Small intestine (tissue), 16 donors: Measurements from ENCODE around the gene NT5C1B. TPM values are rescaled to one million over a fixed set of nuclear protein-coding genes. Genes with fewer than 3 reads are reported as not detected.
"Not testable (repeated sequence)": the region's sequence is repeated elsewhere in the genome, so short reads cannot be mapped to it uniquely, and the experiment has no call there.

Experiments
- DNase-seq, 2 donors: peaks; one replicate each; pipeline versions ENCODE4 v3.0.0 to v3.0.0-alpha.2; 2013
- FAIRE-seq: peaks from 2 replicates; lab custom pipeline; 2012; peaks lifted over from hg19 to GRCh38; lab: Jason Lieb, UNC
- H3K27ac ChIP-seq, 3 donors: one replicate each; pipeline ENCODE4 v1.5.1; 2013; ENCODE audit warnings: low read length in 2 of 3, mild to moderate bottlenecking in 2 of 3, control low read depth in 1 of 3, inconsistent platforms in 1 of 3, low read depth in 1 of 3, moderate library complexity in 1 of 3
- H3K27me3 ChIP-seq, 3 donors: one replicate each; pipeline ENCODE4 v1.6.1; 2013; ENCODE audit warnings: low read length in 3 of 3, inconsistent platforms in 1 of 3; ENCODE audit not compliant: control insufficient read depth in 3 of 3, insufficient read depth in 3 of 3
- H3K36me3 ChIP-seq, 3 donors: one replicate each; pipeline ENCODE4 v1.6.1; 2013; ENCODE audit warnings: low read length in 3 of 3, inconsistent platforms in 1 of 3, low read depth in 1 of 3, mild to moderate bottlenecking in 1 of 3, moderate library complexity in 1 of 3; ENCODE audit not compliant: control insufficient read depth in 3 of 3, insufficient read depth in 2 of 3
- H3K4me1 ChIP-seq, 3 donors: one replicate each; pipeline ENCODE4 v1.6.1; 2013; ENCODE audit warnings: low read length in 2 of 3, inconsistent platforms in 1 of 3, low read depth in 1 of 3, mild to moderate bottlenecking in 1 of 3, moderate library complexity in 1 of 3; ENCODE audit not compliant: control insufficient read depth in 3 of 3, insufficient read depth in 2 of 3
- H3K4me3 ChIP-seq, 3 donors: one replicate each; pipeline ENCODE4 v1.5.1; 2013; ENCODE audit warnings: low read length in 3 of 3, control low read depth in 1 of 3, inconsistent platforms in 1 of 3, low read depth in 1 of 3, mild to moderate bottlenecking in 1 of 3, moderate library complexity in 1 of 3
- H3K9me3 ChIP-seq, 2 donors: one replicate each; pipeline ENCODE4 v1.6.1; 2013; ENCODE audit warnings: low read depth in 1 of 2, low read length in 1 of 2; ENCODE audit not compliant: control insufficient read depth in 2 of 2, insufficient read depth in 1 of 2
- WGBS, 3 donors: extraction: QIAGEN DNeasy Blood & Tissue Kit; methylation state at CpG; one replicate each; pipeline ENCODE4 v1.1.7; 2013; 5-methylcytosine and 5-hydroxymethylcytosine counted together
- long read RNA-seq, 10 donors: transcript quantifications; one replicate each; lab custom pipeline, GENCODE V29; 2026
- polyA plus RNA-seq, 4 donors: library from polyadenylated mRNA; stranded (reverse) in 3 of 4; unstranded in 1 of 4; fragments of 200-250 nt in 3 of 4; fragments of 120-200 nt in 1 of 4; gene quantifications; one replicate each; pipeline versions ENCODE4 v1.2.1 to v1.2.3, GENCODE V29; 2013
- donor health status: healthy with polysubstance abuse.
- donor health status: control.
- donor health status: control.
- donor health status: Bipolar disorder and iron deficiency.
- donor health status: healthy.

Gene NT5C1B
- under 1 TPM in 1 of 4 donors, not detected in 3; 0.78 TPM for polyA plus RNA-seq
- long read RNA-seq, donor 1, result 0 reads
- long read RNA-seq, donor 2, result 0 reads
- long read RNA-seq, donor 3, result 0 reads
- long read RNA-seq, donor 4, result 0 reads
- long read RNA-seq, donor 5, result 0 reads
- long read RNA-seq, donor 6, result 0 reads
- long read RNA-seq, donor 7, result 0 reads
- long read RNA-seq, donor 8, result 0 reads
- long read RNA-seq, donor 9, result 0 reads
- long read RNA-seq, donor 10, result 0 reads

DNA sequence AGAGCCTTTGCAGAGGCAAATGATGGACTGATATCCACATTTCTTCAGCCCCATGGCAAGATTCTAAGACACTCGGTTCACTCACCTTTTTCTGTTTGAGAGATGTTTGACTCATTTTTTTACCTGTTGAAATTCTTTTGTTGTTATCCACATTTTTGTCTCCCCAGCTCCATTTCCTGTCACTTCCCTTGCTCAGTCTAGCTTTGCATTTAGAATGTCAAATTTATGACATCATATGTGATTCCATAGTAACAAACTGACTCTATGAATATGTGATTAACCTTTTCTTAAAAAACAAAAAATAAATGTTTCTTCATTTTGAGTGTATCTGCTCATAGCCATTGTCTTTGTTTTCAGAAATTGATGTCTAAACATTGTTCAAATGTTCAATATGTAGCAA, at the start of gene NT5C1B:
NT5C1B (minus strand) TSS at position 216 of the 400 bp plus-strand sequence; CDS start at position 115, 101 bp downstream.
- DNase-seq (no peak), FAIRE-seq (no peak)
- H3K27ac ChIP-seq, result no peak within 1 kb of the TSS
- no peak within 1 kb of the TSS for H3K4me3 ChIP-seq
- H3K4me1 ChIP-seq, result no peaks in the 10 kb centered on the region
- H3K36me3 ChIP-seq, result peaks cover 0 to 7% (median 0%) of the 10 kb centered on the region in 3 donors
- no peaks in the 10 kb centered on the region for H3K27me3 ChIP-seq
- H3K9me3 ChIP-seq, result peaks cover 0 to 14% of the 10 kb centered on the region in 2 donors
- 87 to 95% (median 92%) methylated on average over 1 of the region's 1 CpG for WGBS, 3 donors

- no peak overlapping the region for H3K4me3 ChIP-seq
- 60 to 81% (median 77%) methylated on average over 1 of the region's 1 CpG for WGBS, 3 donors
- peaks cover 0 to 5% (median 0%) of the 10 kb centered on the region in 3 donors for H3K36me3 ChIP-seq
- peaks cover 0 to 10% of the 10 kb centered on the region in 2 donors for H3K9me3 ChIP-seq
- no peaks in the 10 kb centered on the region for H3K27me3 ChIP-seq
- no peak for DNase-seq
- FAIRE-seq, result no peak
- H3K27ac ChIP-seq, result no peak overlapping the region
- H3K4me1 ChIP-seq, result no peaks in the 10 kb centered on the region
Observed at GRCh38 chr2:18637196-18637595, 47.8 kb upstream of the NT5C1B start.

DNA sequence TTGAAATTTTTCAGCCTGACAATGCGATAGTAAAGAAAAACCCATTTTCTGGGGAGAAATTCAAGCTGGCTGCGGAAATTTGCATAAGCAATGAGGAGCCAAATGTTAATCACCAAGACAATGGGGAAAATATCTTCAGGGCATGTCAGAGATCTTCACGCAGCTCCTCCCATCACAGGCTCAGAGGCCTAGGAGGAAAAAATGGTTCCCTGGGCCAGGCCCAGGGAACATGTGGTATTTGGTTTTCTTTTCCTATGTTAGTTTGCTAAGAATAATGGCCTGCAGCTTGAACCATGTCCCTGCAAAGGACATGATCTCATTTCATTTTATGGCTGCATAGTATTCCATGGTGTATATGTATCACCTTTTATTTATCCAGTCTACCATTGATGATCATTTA, 43.3 kb upstream of the NT5C1B start:
- FAIRE-seq, H3K4me1 ChIP-seq, H3K4me3 ChIP-seq, H3K27me3 ChIP-seq, H3K36me3 ChIP-seq, DNase-seq, H3K27ac ChIP-seq: not testable (repeated sequence)
- H3K9me3 ChIP-seq, result peaks cover 0 to 12% of the 10 kb centered on the region in 2 donors
- WGBS, 3 donors, result 90 to 97% (median 93%) methylated on average over 3 of the region's 3 CpGs

GRCh38 chr2:18630941-18631340, 41.6 kb upstream of the NT5C1B start:
- no peak overlapping the region for H3K4me3 ChIP-seq
- H3K27ac ChIP-seq, result no peak overlapping the region
- no peak for DNase-seq
- H3K27me3 ChIP-seq, result no peaks in the 10 kb centered on the region
- no peaks in the 10 kb centered on the region for H3K4me1 ChIP-seq
- peaks cover 0 to 12% of the 10 kb centered on the region in 2 donors for H3K9me3 ChIP-seq
- FAIRE-seq, result no peak
- no peaks in the 10 kb centered on the region for H3K36me3 ChIP-seq

DNA sequence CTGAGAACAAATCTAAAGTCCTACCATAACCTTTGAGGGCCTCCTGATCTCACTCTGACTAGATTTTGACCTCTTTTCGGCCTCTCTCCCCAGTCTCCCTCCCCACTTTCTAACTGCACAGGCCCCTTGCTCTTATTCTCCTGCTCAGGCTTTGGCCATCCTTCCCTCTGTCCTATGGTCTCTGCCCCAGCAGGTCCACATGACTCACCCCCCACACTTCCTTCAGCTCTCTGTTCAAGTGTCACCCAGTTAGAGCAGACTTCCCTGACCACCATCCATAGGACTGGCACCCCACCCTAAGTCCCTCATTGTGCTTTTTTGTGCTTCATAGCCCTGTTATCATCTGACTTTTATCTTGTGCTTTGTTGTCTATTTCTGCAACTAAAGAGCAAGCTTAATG, 41.2 kb upstream of the NT5C1B start:
- H3K27ac ChIP-seq, result no peak overlapping the region
- no peaks in the 10 kb centered on the region for H3K27me3 ChIP-seq
- no peaks in the 10 kb centered on the region for H3K4me1 ChIP-seq
- FAIRE-seq (no peak), DNase-seq (no peak)
- H3K4me3 ChIP-seq, result no peak overlapping the region
- 82 to 94% (median 82%) methylated on average over 1 of the region's 1 CpG for WGBS, 3 donors
- H3K9me3 ChIP-seq, result peaks cover 0 to 12% of the 10 kb centered on the region in 2 donors
- H3K36me3 ChIP-seq, result no peaks in the 10 kb centered on the region

GRCh38 chr2:18630101-18630500, 40.7 kb upstream of the NT5C1B start:
- no peaks in the 10 kb centered on the region for H3K4me1 ChIP-seq
- peaks cover 0 to 12% of the 10 kb centered on the region in 2 donors for H3K9me3 ChIP-seq
- no peak overlapping the region for H3K4me3 ChIP-seq
- no peaks in the 10 kb centered on the region for H3K27me3 ChIP-seq
- DNase-seq (no peak), FAIRE-seq (no peak)
- H3K36me3 ChIP-seq, result no peaks in the 10 kb centered on the region
- H3K27ac ChIP-seq, result no peak overlapping the region

- no peak for FAIRE-seq
- WGBS, 3 donors, result 67 to 86% (median 82%) methylated on average over 2 of the region's 2 CpGs
Observed at GRCh38 chr2:18626958-18627650, 37.7 kb upstream of the NT5C1B start.

DNA sequence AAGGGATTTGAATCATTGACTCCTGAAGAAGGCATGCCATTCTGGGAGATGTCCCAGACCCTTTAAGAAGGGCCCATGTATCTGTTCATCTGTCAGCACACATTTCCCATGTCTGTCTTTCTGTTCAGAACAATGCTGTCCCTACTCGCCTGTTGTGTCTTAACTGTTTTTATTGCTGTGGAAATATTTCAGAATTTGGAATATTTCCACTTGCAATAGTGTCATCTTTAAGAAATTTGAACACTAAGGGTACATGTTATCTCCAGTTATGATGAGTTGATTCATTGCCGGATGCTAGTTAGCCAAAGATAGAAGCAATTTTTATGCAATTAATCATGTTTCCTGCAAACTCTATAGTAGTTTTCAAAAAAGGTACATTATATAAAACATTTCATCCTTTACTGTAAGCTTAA, 36.9 kb upstream of the NT5C1B start:
- Histone ChIP-seq H3K36me3 (no peaks in the 10 kb centered on the region), H3K27me3 (no peaks in the 10 kb centered on the region), H3K27ac (no peak overlapping the region), H3K4me3 (no peak overlapping the region), H3K9me3 (no peaks in the 10 kb centered on the region), H3K4me1 (no peaks in the 10 kb centered on the region)
- 75 to 88% (median 86%) methylated on average over 2 of the region's 2 CpGs for WGBS, 3 donors
- FAIRE-seq, result no peak
- DNase-seq, result no peak

More at GRCh38 chr2:18626958-18627650, 37.7 kb upstream of the NT5C1B start:
- H3K36me3 ChIP-seq, result no peaks in the 10 kb centered on the region
- H3K9me3 ChIP-seq, result peaks cover 0 to 1% of the 10 kb centered on the region in 2 donors
- no peak for DNase-seq
- H3K27ac ChIP-seq, result no peak overlapping the region
- no peaks in the 10 kb centered on the region for H3K4me1 ChIP-seq
- no peaks in the 10 kb centered on the region for H3K27me3 ChIP-seq
- H3K4me3 ChIP-seq, result no peak overlapping the region
